ENCODE results near the gene NME3. TPM values are rescaled to one million over a fixed set of nuclear protein-coding genes. Genes with fewer than 3 reads are reported as not detected.

NME3 gene
- total RNA-seq, 1 experiment from 2014 or later = 76.9 TPM

- H3K14ac ChIP-seq (ENCODE audit: insufficient read depth, low read length) = no peak overlapping the region
- no peak overlapping the region for H3K23ac ChIP-seq (ENCODE audit: insufficient read length, low read depth, low read length)
- H3K27me3 Mint-ChIP-seq (ENCODE audit: low read depth) = no peaks in the 10 kb centered on the region
- no peak overlapping the region for H3K18ac ChIP-seq (ENCODE audit: insufficient read length, low read depth, low read length)
- H4K8ac ChIP-seq (replicated peaks; ENCODE audit: insufficient read length, low read depth, low read length) = no peak overlapping the region
- H3K27ac Mint-ChIP-seq = no peak overlapping the region
- no peak overlapping the region for H3K4me2 ChIP-seq (ENCODE audit: insufficient read depth, insufficient read length, low read length)
- no peak overlapping the region for H4K5ac ChIP-seq (ENCODE audit: insufficient read length, low read depth, low read length)
- no peaks in the 10 kb centered on the region for H3K4me1 Mint-ChIP-seq
- no peak overlapping the region for H3K56ac ChIP-seq (ENCODE audit: insufficient read length, low read depth, low read length)
- H3K9me3 ChIP-seq (ENCODE audit: control insufficient read depth, low read depth, low read length) = no peaks in the 10 kb centered on the region
- H3K27me3 ChIP-seq (ENCODE audit: insufficient read depth, low read length) = no peaks in the 10 kb centered on the region
- H3T11ph ChIP-seq (ENCODE audit: low read length) = no peak overlapping the region
- H2BK20ac ChIP-seq (ENCODE audit: low read depth, low read length, poor library complexity, severe bottlenecking) = no peak overlapping the region
- H2AFZ ChIP-seq (ENCODE audit: low read length) = no peak overlapping the region
- no peak overlapping the region for H3K27ac ChIP-seq (ENCODE audit: insufficient read length, low read depth, low read length)
- no peak overlapping the region for H2BK120ac ChIP-seq (ENCODE audit: low read depth, low read length, poor library complexity, severe bottlenecking)
- no peaks in the 10 kb centered on the region for H3K23me2 ChIP-seq (ENCODE audit: insufficient read length, low read depth, low read length, poor library complexity, severe bottlenecking)
- H3K9me3 Mint-ChIP-seq = no peaks in the 10 kb centered on the region
- H3K36me3 Mint-ChIP-seq (ENCODE audit: insufficient read depth in 1 of 3, low read depth in 3 of 3) = peaks cover 5 to 17% (median 8%) of the 10 kb centered on the region in 3 experiments; a peak in 6 of 7 replicates
- H4K20me1 ChIP-seq (ENCODE audit: control insufficient read depth, insufficient read depth, insufficient read length) = no peaks in the 10 kb centered on the region
- no CpG with 5 or more reads among the region's 15 CpGs for WGBS (ENCODE audit: extremely low coverage, insufficient read length, low lambda C conversion rate)
- H3K79me2 ChIP-seq (ENCODE audit: insufficient read depth, low read length) = peaks cover 2% of the 10 kb centered on the region; the same call in 1 of the 2 replicates
- TF ChIP-seq CTCF (conservative IDR thresholded peaks at IDR 0.05) = no peak
- no peak for DNase-seq
- peaks cover 3% of the 10 kb centered on the region for H3K79me1 ChIP-seq (ENCODE audit: insufficient read depth, low read depth, low read length, poor library complexity, severe bottlenecking)
- no peak overlapping the region for H3K9ac ChIP-seq (ENCODE audit: extremely low read depth, insufficient read length, low read length)
- no peak overlapping the region for H2AK5ac ChIP-seq (ENCODE audit: insufficient read length, low read length)
- no peak overlapping the region for H2BK12ac ChIP-seq (ENCODE audit: insufficient read length, low read depth, low read length)
- H2BK15ac ChIP-seq (ENCODE audit: low read depth, low read length) = no peak overlapping the region
- no peak overlapping the region for H4K91ac ChIP-seq (ENCODE audit: insufficient read length, low read depth, low read length)
- no peak overlapping the region for H2BK5ac ChIP-seq (ENCODE audit: insufficient read length, low read length)
- H3K4me1 ChIP-seq (ENCODE audit: insufficient read depth, low read length) = no peaks in the 10 kb centered on the region
- H3K4ac ChIP-seq (ENCODE audit: low read depth, low read length) = no peak overlapping the region
- H3K4me3 Mint-ChIP-seq = no peak overlapping the region
Measured at GRCh38 chr16:1790261-1790610, 18.9 kb upstream of the NME3 start.

Data from H9 (cell line).